A375 (cell line): ENCODE measurements around the gene TM4SF5. TPM values are rescaled to one million over a fixed set of nuclear protein-coding genes. Genes with fewer than 3 reads are reported as not detected.

ENCODE experiments used
- total RNA-seq: library from RNA; depleted of rRNA; stranded (reverse); fragments of >200 nt; shearing (Covaris generic); gene quantifications from 2 replicates; pipeline ENCODE4 v1.2.3, GENCODE V29; 2014; rRNA removed

The TM4SF5 gene, protein sequence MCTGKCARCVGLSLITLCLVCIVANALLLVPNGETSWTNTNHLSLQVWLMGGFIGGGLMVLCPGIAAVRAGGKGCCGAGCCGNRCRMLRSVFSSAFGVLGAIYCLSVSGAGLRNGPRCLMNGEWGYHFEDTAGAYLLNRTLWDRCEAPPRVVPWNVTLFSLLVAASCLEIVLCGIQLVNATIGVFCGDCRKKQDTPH
- total RNA-seq: not detected in 2 replicates

DNA sequence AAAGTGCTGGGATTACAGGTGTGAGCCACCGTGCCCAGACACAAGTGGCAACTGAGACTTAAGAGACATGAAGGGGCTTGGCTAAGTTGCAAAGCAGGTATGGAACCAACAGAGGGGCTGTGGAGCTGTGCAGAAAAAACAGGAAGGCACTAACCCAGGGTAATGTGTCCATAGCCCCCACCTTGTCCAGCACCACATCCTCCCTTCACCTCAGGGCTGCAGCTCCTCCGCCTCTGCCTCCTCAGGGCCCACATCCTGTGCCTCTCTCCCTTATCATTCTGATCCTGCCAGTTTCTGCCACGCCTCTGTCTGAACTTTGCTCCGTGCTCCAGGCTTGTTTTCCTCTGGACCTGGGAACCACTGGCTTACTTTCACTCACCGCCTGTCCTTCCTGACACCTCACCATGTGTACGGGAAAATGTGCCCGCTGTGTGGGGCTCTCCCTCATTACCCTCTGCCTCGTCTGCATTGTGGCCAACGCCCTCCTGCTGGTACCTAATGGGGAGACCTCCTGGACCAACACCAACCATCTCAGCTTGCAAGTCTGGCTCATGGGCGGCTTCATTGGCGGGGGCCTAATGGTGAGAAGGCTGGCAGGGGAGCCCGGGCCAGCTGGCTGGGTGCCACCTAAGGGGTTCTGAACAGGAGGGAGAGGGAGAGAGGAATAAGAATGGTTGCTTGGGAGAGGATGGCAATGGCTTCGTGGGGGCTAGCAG is at the start of gene TM4SF5:
TM4SF5 (plus strand) TSS at position 368 of the 716 bp plus-strand sequence; CDS start at position 405, 37 bp downstream.

DNA sequence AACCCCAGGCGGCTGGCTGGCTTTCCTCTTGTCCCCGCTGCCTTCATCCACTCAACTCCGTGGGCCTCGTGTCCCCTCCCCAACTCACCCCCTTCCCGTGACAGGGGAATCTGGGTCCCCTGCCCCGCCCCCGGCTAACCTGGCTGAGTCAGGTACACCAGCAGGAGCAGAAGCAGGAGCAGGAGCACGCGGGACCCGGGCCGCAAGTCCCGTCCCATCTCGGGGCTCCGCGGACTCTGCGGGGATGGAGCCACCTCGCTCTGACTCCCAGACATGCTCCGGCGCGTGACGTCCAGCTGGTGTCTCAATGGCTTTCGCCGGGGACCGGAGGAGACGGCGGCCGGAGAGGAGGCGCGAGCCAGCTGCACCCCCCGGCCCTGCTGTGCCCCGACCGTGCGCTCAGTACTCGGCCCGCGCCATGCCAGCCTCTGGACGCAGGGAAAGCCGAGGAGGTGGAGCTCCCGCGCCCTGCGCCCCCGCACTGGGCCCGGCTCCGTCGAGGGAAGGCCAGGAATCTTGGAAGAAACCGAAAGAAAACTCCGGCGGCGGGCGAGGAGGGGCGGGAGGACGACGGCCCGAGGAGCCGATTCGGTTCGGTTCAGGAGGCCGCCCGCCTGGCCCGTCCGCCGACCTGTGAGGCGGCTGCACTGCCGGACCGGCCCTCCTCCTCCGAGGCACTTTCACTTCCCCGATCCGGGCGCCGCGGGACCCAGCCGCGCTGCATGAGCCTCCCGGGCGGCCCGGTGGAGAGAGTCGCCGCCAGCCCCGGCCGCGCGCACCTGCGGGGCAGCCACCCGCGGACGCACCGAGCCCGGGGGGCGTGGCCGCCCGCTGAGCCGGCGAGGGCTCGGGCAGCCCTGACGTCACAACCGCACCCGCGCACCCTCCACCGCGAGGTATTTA is 32.3 kb upstream of the TM4SF5 start, which contains the start of the genes CXCL16 and ZMYND15:
CXCL16 (minus strand) TSS at position 807 of the 903 bp plus-strand sequence; CDS start at position 218, 589 bp downstream.
ZMYND15 (plus strand) TSS at position 712 of the 903 bp plus-strand sequence. CDS start 716 bp downstream, outside the sequence.

DNA sequence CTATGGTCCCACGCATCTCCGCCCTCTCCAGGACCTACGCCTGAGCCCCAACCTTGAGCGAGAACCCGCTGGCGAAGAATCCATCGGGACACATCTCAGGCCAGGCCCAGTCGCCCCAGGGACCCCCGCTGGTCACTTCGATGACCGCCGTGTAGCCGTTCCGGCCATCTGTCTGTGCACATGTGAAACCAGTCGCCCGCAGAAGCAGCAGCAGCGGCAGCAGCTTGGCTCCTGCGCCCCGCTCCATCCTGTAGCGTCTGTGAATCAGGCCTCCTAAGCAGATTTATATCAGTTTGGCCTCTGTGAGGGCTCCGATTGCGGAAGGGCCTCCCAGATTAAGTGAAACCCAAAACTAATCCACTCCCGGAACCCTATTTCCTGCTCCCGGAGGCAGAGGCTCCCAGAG is 14.4 kb downstream of the TM4SF5 start, which contains the start of gene VMO1:
VMO1 (minus strand) TSS at position 259 of the 406 bp plus-strand sequence; CDS start at position 247, 12 bp downstream.

DNA sequence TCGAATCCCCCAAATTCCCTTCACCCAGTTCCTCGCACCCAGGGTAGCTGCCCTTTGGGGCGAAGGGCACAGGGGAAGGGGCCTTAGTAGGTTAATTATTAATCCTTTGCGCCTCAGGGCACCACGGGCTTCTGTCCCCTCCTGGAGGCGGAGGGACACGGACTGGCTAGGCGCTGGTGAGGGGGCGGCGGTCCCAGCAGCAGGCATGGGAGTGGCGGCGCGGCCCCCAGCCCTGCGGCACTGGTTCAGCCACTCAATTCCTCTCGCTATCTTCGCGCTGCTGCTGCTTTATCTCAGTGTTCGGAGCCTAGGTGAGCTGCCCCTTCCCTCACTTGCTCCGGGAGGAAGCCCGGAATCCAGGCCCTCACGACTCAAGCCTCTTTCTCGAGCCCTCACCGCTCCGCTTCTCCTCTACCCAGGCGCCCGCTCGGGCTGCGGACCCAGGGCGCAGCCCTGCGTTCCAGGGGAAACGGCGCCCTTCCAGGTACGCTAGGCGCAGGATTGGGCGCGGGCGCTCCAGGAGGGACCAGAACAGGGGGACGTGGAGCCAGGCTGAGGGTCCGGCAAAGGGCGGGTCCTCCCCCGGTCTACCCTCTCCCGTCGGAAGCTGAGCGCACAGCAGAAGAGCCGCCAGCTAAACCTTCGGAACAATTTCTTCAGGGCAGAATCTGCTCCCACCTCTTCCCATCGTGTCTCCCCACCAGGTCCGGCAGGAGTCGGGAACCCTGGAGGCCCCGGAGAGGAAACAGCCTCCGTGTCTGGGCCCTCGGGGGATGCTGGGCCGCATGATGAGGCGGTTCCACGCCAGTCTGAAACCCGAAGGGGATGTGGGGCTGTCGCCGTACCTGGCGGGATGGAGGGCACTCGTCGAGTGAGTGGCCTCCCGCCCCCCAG is 17.4 kb downstream of the TM4SF5 start, which contains the start of gene GLTPD2:
GLTPD2 (plus strand) TSS at position 158 of the 894 bp plus-strand sequence; CDS start at position 206, 48 bp downstream.

DNA sequence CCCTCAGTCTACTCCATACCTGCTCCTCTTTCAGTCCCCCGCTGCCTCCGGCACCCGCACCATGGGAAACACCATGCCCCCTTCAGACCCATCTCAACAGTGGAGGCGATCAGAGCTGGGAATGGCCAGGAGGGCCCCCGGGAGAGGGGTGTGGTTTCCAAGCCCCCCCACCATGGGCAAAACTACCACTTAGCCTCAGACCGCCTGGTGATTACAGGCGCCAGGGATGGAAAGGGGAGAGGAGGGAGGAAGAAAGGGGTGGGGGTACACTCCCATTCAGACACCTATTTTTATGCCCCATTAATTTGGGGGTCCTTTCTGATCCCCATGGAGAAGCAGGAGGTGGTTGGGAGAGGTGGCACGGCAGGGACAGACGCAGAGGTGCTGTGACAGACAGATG is 30.5 kb downstream of the TM4SF5 start, which contains the start of gene C17orf114:
C17orf114 (minus strand) TSS at position 101 of the 400 bp plus-strand sequence.

DNA sequence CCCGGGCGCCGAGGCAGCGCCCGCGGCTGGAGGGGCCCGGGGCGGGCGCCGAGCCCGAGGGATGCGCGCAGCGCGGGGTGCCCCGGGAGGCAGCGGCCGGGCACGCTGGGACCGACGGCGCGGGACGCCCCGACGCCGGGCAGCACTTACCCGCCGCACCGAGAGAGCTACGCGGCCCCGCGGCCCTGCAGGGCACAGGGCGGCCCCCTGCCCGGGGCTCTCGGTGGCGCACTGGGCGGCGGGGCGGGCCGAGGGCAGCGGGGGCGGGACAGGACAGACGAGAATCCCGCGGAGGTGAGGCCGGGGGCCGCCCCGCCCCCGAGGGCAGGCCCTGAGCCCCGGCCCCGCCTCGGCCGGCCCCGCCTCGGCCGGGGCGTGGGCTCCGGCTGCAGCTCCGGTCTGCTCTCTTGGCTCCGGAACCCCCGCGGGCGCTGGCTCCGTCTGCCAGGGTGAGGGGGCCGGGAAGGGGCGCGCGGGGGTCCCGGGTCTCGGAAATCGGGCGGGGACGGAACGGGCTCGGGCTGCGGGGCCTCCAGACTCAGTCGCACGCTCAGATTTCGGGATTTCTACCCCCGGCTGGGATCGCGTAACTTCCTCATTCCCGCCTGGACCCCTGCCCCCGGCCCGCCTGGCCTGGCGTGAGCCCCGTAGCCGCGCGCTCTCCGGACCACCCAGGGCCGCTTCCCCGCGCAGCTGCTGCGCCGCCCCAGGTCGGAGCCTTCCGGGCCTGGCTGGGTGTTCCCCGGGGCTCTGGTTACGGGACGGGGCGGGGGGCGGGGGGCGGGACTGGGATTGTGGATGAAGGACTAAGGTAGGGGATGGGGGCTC is 35.3 kb downstream of the TM4SF5 start, which contains the start of gene PLD2:
PLD2 (plus strand) TSS at position 376 of the 828 bp plus-strand sequence. CDS start 621 bp downstream, outside the sequence.

Other genes with a start within 250 kb of the TM4SF5 start
- 249 and 256 TPM in 2 replicates for gene MYBBP1A, start 216.5 kb upstream of the TM4SF5 start, total RNA-seq
- not detected in 2 replicates for gene GGT6, start 211.3 kb upstream of the TM4SF5 start, total RNA-seq
- 0.08 TPM in 1 of 2 replicates, not detected in the other for gene SMTNL2, start 187.4 kb upstream of the TM4SF5 start, total RNA-seq
- gene ALOX15, start 130.2 kb upstream of the TM4SF5 start, total RNA-seq: not detected in 2 replicates
- 30.5 and 31.3 TPM in 2 replicates for gene PELP1, start 67.7 kb upstream of the TM4SF5 start, total RNA-seq
- gene ARRB2, start 61.3 kb upstream of the TM4SF5 start, total RNA-seq: 26.7 and 34.7 TPM in 2 replicates
- 29.1 and 38.1 TPM in 2 replicates for gene MED11, start 40.5 kb upstream of the TM4SF5 start, total RNA-seq
- 0.27 and 0.38 TPM in 2 replicates for gene ZMYND15, start 32.1 kb upstream of the TM4SF5 start, total RNA-seq
- 4.0 and 4.1 TPM in 2 replicates for gene CXCL16, start 32.0 kb upstream of the TM4SF5 start, total RNA-seq
- 0.26 TPM in 1 of 2 replicates, not detected in the other for gene VMO1, start 14.5 kb downstream of the TM4SF5 start, total RNA-seq
- not detected in 2 replicates for gene GLTPD2, start 17.1 kb downstream of the TM4SF5 start, total RNA-seq
- 200 and 223 TPM in 2 replicates for gene PSMB6, start 24.3 kb downstream of the TM4SF5 start, total RNA-seq
- 19.5 and 26.8 TPM in 2 replicates for gene PLD2, start 35.3 kb downstream of the TM4SF5 start, total RNA-seq
- gene MINK1, start 61.5 kb downstream of the TM4SF5 start, total RNA-seq: 33.7 and 33.8 TPM in 2 replicates
- 0.45 and 0.53 TPM in 2 replicates for gene C17orf107, start 127.7 kb downstream of the TM4SF5 start, total RNA-seq
- 0.19 and 0.38 TPM in 2 replicates for gene CHRNE, start 131.2 kb downstream of the TM4SF5 start, total RNA-seq
- gene GP1BA, start 160.4 kb downstream of the TM4SF5 start, total RNA-seq: not detected in 2 replicates
- gene SLC25A11, start 168.2 kb downstream of the TM4SF5 start, total RNA-seq: 83.0 and 86.7 TPM in 2 replicates
- 43.8 and 50.1 TPM in 2 replicates for gene RNF167, start 168.4 kb downstream of the TM4SF5 start, total RNA-seq
- 1,994 and 2,456 TPM in 2 replicates for gene PFN1, start 176.6 kb downstream of the TM4SF5 start, total RNA-seq
- gene ENO3, start 179.2 kb downstream of the TM4SF5 start, total RNA-seq: 7.2 and 8.6 TPM in 2 replicates
- gene SPAG7, start 195.9 kb downstream of the TM4SF5 start, total RNA-seq: 90.5 and 106 TPM in 2 replicates
- 25.6 and 46.7 TPM in 2 replicates for gene CAMTA2, start 215.8 kb downstream of the TM4SF5 start, total RNA-seq
- gene INCA1, start 225.6 kb downstream of the TM4SF5 start, total RNA-seq: 0.72 TPM in 1 of 2 replicates, not detected in the other
- 39.6 and 46.3 TPM in 2 replicates for gene KIF1C, start 226.1 kb downstream of the TM4SF5 start, total RNA-seq